IMR-90 (cell line): ENCODE results near the gene PTCD2.

ENCODE experiments used
- BHLHE40 ChIP-seq: fragments of 150-350 bp; IDR thresholded peaks from 2 replicates; pipeline ENCODE4 v1.6.1; 2016; ENCODE audit warnings: mild to moderate bottlenecking, low read depth, low read length
- CHD1 ChIP-seq: IDR thresholded peaks from 2 replicates; pipeline ENCODE4 v1.6.1; 2012; ENCODE audit warnings: low read depth, low read length, improper control_type of control experiment
- FOS ChIP-seq: fragments of 150-350 bp; IDR thresholded peaks from 2 replicates; pipeline ENCODE4 v1.6.1; 2016; ENCODE audit warnings: low read depth, low read length
- NFE2L2 ChIP-seq: fragments of 150-350 bp; IDR thresholded peaks from 2 replicates; pipeline ENCODE4 v1.6.1; 2016; ENCODE audit warnings: low read depth, mild to moderate bottlenecking, low read length
- POLR2A ChIP-seq: IDR thresholded peaks from 2 replicates; pipeline ENCODE4 v1.6.1; 2012; ENCODE audit warnings: mild to moderate bottlenecking, low read depth, low read length
- SMC3 ChIP-seq: fragments of 150-350 bp; IDR thresholded peaks from 2 replicates; pipeline ENCODE4 v1.6.1; 2016; ENCODE audit warnings: low read depth, mild to moderate bottlenecking, antibody characterized with exemption, low read length, moderate library complexity
- TF ChIP-seq, protein P1 (sequence below): conservative IDR thresholded peaks from 2 replicates; pipeline ENCODE4 v1.5.1; 2012; ENCODE audit warnings: mild to moderate bottlenecking, low read depth, low read length, improper control_type of control experiment
- TF ChIP-seq, protein P2 (sequence below): fragments of 150-350 bp; IDR thresholded peaks from 2 replicates; pipeline ENCODE4 v1.6.1; 2017; ENCODE audit warnings: mild to moderate bottlenecking, antibody characterized with exemption, low read length, low read depth

DNA sequence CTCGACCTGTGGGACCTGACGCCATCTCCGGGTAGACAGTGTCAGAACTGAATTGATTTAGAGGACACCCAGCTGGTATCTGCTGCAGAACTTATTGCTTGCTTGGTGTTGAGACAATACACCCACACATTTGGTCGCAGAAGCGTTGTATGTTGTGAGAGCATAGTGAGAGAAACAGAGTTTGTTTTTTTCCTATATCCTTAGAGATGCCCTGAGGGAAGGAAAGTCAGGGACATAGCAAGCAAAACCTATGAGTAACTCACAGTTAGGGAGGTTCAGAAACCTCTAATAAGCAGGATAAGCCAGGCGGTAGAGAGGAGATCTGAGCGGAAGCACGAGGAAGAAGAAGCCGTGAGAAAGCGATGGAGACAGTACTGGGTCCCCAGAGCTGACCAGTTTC is 59.8 kb downstream of the PTCD2 start:
- TF ChIP-seq, protein P1, sequence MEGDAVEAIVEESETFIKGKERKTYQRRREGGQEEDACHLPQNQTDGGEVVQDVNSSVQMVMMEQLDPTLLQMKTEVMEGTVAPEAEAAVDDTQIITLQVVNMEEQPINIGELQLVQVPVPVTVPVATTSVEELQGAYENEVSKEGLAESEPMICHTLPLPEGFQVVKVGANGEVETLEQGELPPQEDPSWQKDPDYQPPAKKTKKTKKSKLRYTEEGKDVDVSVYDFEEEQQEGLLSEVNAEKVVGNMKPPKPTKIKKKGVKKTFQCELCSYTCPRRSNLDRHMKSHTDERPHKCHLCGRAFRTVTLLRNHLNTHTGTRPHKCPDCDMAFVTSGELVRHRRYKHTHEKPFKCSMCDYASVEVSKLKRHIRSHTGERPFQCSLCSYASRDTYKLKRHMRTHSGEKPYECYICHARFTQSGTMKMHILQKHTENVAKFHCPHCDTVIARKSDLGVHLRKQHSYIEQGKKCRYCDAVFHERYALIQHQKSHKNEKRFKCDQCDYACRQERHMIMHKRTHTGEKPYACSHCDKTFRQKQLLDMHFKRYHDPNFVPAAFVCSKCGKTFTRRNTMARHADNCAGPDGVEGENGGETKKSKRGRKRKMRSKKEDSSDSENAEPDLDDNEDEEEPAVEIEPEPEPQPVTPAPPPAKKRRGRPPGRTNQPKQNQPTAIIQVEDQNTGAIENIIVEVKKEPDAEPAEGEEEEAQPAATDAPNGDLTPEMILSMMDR: no peak
- TF ChIP-seq BHLHE40 (no peak), FOS (no peak), NFE2L2 (no peak), POLR2A (no peak), CHD1 (no peak), SMC3 (no peak)
- TF ChIP-seq, protein P2, sequence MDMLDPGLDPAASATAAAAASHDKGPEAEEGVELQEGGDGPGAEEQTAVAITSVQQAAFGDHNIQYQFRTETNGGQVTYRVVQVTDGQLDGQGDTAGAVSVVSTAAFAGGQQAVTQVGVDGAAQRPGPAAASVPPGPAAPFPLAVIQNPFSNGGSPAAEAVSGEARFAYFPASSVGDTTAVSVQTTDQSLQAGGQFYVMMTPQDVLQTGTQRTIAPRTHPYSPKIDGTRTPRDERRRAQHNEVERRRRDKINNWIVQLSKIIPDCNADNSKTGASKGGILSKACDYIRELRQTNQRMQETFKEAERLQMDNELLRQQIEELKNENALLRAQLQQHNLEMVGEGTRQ: no peak
